ENCODE data around the gene NOC3L.

NOC3L gene

GRCh38 chr10:94303929-94304328 is 58.8 kb downstream of the NOC3L start:
- no peak for DNase-seq (ENCODE audit: low read depth, low spot score)

- DNase-seq (ENCODE audit: low read depth, low spot score) = no peak
Measured at GRCh38 chr10:94300042-94300441, 62.7 kb downstream of the NOC3L start.

GRCh38 chr10:94299417-94299816 is 63.3 kb downstream of the NOC3L start:
- no peak for DNase-seq (ENCODE audit: low read depth, low spot score)

- no peak for DNase-seq (ENCODE audit: low read depth, low spot score)
Measured at GRCh38 chr10:94294168-94294567, 68.6 kb downstream of the NOC3L start.

GRCh38 chr10:94293354-94293753 is 69.4 kb downstream of the NOC3L start:
- no peak for DNase-seq (ENCODE audit: low read depth, low spot score)

GRCh38 chr10:94292434-94293090 is 70.2 kb downstream of the NOC3L start:
- no peak for DNase-seq (ENCODE audit: low read depth, low spot score)

GRCh38 chr10:94288361-94289101 is 74.2 kb downstream of the NOC3L start:
- no peak for DNase-seq (ENCODE audit: low read depth, low spot score)

- no peak for DNase-seq (ENCODE audit: low read depth, low spot score)
Measured at GRCh38 chr10:94287336-94287735, 75.4 kb downstream of the NOC3L start.

GRCh38 chr10:94286901-94287300 is 75.8 kb downstream of the NOC3L start:
- no peak for DNase-seq (ENCODE audit: low read depth, low spot score)

GRCh38 chr10:94285271-94285670 is 77.5 kb downstream of the NOC3L start:
- DNase-seq (ENCODE audit: low read depth, low spot score) = no peak
